Measurements from ENCODE around the gene PPM1M. TPM values are rescaled to one million over a fixed set of nuclear protein-coding genes. Genes with fewer than 3 reads are reported as not detected.
A peak's percentile ranks its signal among the peaks of the same experiment; 100 is the strongest.

PPM1M gene
- total and polyA plus RNA-seq, 10 of the 15 experiments (the other 5 are each of a cell fraction or from before 2014, with no cell fraction given), result 7.3 to 24.8 (median 15.8) TPM

GRCh38 chr3:52289747-52290595 lies 44.4 kb downstream of the PPM1M start:
- SMC1A ChIA-PET (ENCODE audit: uncharacterized antibody, unreplicated experiment), result interaction anchor here (0.8 to 6.1 kb wide), 12 partner anchors 8 to 95 kb away, joined by 3 to 159 read pairs (median 6); partner anchors contain the start of genes TLR9, TWF2 and WDR82
- Histone ChIP-seq H3K27me3 (replicated peaks in 1 of 2; ENCODE audit: control insufficient read depth in 2 of 2, insufficient read depth in 2 of 2, low read length in 1 of 2) (no peaks in the 10 kb centered on the region), H3K36me3 (ENCODE audit: control insufficient read depth in 2 of 2, insufficient read depth in 2 of 2, low read length in 1 of 2) (peaks cover 3 to 6% of the 10 kb centered on the region in 2 experiments; a peak in 3 of 4 replicates), H2AFZ (ENCODE audit: control insufficient read depth, low read depth, low read length) (no peak overlapping the region), H3K9ac (ENCODE audit: control insufficient read depth, insufficient read depth, low read length) (peak overlapping the region; percentile 24; the same call in 1 of the 2 replicates), H4K20me1 (ENCODE audit: control insufficient read depth, insufficient read depth) (no peaks in the 10 kb centered on the region), H3K27ac (ENCODE audit: control insufficient read depth, insufficient read depth) (no peak overlapping the region), H3K4me2 (ENCODE audit: control insufficient read depth, insufficient read depth) (no peak overlapping the region), H3K79me2 (ENCODE audit: control insufficient read depth, insufficient read depth, low read length) (peaks cover 18% of the 10 kb centered on the region), H3K4me1 (ENCODE audit: control insufficient read depth, insufficient read depth, low read length) (peaks cover 11% of the 10 kb centered on the region), H3K4me3 (no peak overlapping the region), H3K9me3 (replicated peaks; ENCODE audit: control insufficient read depth, insufficient read depth, low read length) (no peaks in the 10 kb centered on the region)
- CTCF ChIA-PET, result interaction anchor here (1.0 to 19.0 kb wide), 11 partner anchors 8 to 288 kb away, joined by 3 to 451 read pairs (median 9); partner anchors contain the start of gene WDR82
- 90% methylated on average over 15 of the region's 15 CpGs for WGBS (ENCODE audit: insufficient coverage, insufficient replicate concordance, low lambda C conversion rate, missing lambda C conversion rate)
- POLR2A ChIA-PET, result interaction anchor here (1.0 to 3.7 kb wide), 5 partner anchors 9 to 69 kb away, joined by 3 to 48 read pairs (median 6); partner anchors contain the start of genes TWF2 and WDR82
- BruUV-seq (replicated peaks), result no TSS peak
- RAD21 ChIA-PET (ENCODE audit: unreplicated experiment), result interaction anchor here (0.8 to 7.5 kb wide), 10 partner anchors 7 to 157 kb away, joined by 3 to 131 read pairs (median 6); no protein-coding TSS in a partner anchor
- TF ChIP-seq JUND (IDR thresholded peaks at IDR 0.05; ENCODE audit: low read depth, low read length) (no peak), CTCF (IDR thresholded peaks at IDR 0.05 in 2 of 3, conservative IDR thresholded peaks at IDR 0.05 in 1 of 3; ENCODE audit: control insufficient read depth in 2 of 3, extremely low read depth in 1 of 3, insufficient read depth in 1 of 3, low read depth in 3 of 3, low read length in 3 of 3) (0 out of 6 replicates have a peak, but pooled peaks of 2 of the 3 experiments have one; percentile 3 to 10)
- DNase-seq (ENCODE audit: low read depth, low spot score) (no peak), ATAC-seq (no peak), FAIRE-seq (no peak)
- intact Hi-C loops (cut with micrococcal nuclease; ENCODE audit: unreplicated experiment) (loop anchor here (5.0 kb wide), 1 partner anchor 157 kb away; the partner anchor contains the start of gene SEMA3G), in situ Hi-C loops (cut with MboI) (loop anchor here (5.0 kb wide), 1 partner anchor 52 kb away; no protein-coding TSS in a partner anchor)
